HPDE6-E6E7 (cell line): ENCODE measurements around the gene R3HDM2.

Experiments used
- DNase-seq: peaks from one replicate; pipeline ENCODE4 v3.0.0; 2011; ENCODE audit warnings: missing footprints; ENCODE audit errors: extremely low spot score

R3HDM2 gene

GRCh38 chr12:57218030-57218853 is 212.6 kb downstream of the R3HDM2 start:
- DNase-seq, result no peak

GRCh38 chr12:57216921-57217879 is 213.6 kb downstream of the R3HDM2 start:
- no peak for DNase-seq

- no peak for DNase-seq
These were observed 214.6 kb downstream of the R3HDM2 start, which contains the start of gene NXPH4 for GRCh38 chr12:57216014-57216911. Gene NXPH4 (plus strand): TSS chr12:57216794. CDS start chr12:57216970, 176 bp downstream.

GRCh38 chr12:57215668-57216013 is 215.2 kb downstream of the R3HDM2 start:
- DNase-seq, result no peak

GRCh38 chr12:57215065-57215464 is 215.8 kb downstream of the R3HDM2 start:
- no peak for DNase-seq

GRCh38 chr12:57214398-57214781 is 216.5 kb downstream of the R3HDM2 start:
- DNase-seq, result no peak

- no peak for DNase-seq
These were observed 217.0 kb downstream of the R3HDM2 start for GRCh38 chr12:57213763-57214397.

GRCh38 chr12:57213058-57213715 is 217.7 kb downstream of the R3HDM2 start:
- DNase-seq, result peak; percentile 89

- no peak for DNase-seq
These were observed 218.2 kb downstream of the R3HDM2 start for GRCh38 chr12:57212701-57213057.

- DNase-seq, result no peak
These were observed 218.8 kb downstream of the R3HDM2 start for GRCh38 chr12:57211791-57212700.

GRCh38 chr12:57210926-57211692 is 219.7 kb downstream of the R3HDM2 start:
- DNase-seq, result no peak

- no peak for DNase-seq
These were observed 220.4 kb downstream of the R3HDM2 start for GRCh38 chr12:57210461-57210860.

- no peak for DNase-seq
These were observed 220.9 kb downstream of the R3HDM2 start for GRCh38 chr12:57209916-57210315.

GRCh38 chr12:57208631-57209282 is 222.1 kb downstream of the R3HDM2 start:
- no peak for DNase-seq

GRCh38 chr12:57207731-57208630 is 222.9 kb downstream of the R3HDM2 start:
- DNase-seq, result no peak

- no peak for DNase-seq
These were observed 224.9 kb downstream of the R3HDM2 start for GRCh38 chr12:57205931-57206330.

GRCh38 chr12:57205186-57205585 is 225.7 kb downstream of the R3HDM2 start:
- DNase-seq, result no peak
